Epithelial cell of proximal tubule (primary cell): ENCODE results near the gene TMEM239. TPM values are rescaled to one million over a fixed set of nuclear protein-coding genes. Genes with fewer than 3 reads are reported as not detected.
"Not testable (repeated sequence)": the region's sequence is repeated elsewhere in the genome, so short reads cannot be mapped to it uniquely, and the experiment has no call there.

Source experiments
- DNase-seq: peaks from one replicate; pipeline ENCODE4 v3.0.0-alpha.2; 2011; ENCODE audit warnings: low read depth
- H3K4me3 ChIP-seq: 2 replicates; pipeline ENCODE4 v1.5.1; 2011; ENCODE audit warnings: low read depth, mild to moderate bottlenecking, low read length
- CTCF ChIP-seq: conservative IDR thresholded peaks from 2 replicates; pipeline ENCODE4 v1.5.1; 2012; ENCODE audit warnings: low read depth, mild to moderate bottlenecking, low read length
- total RNA-seq: library from RNA; depleted of rRNA; stranded (reverse); fragments of >200 nt; gene quantifications from 2 replicates; pipeline ENCODE4 v1.2.3, GENCODE V29; 2015

Gene TMEM239
- total RNA-seq, 1 donor from 2014 or later = not detected

GRCh38 chr20:2820896-2821869, 5.0 kb downstream of the TMEM239 start:
- TF ChIP-seq CTCF = no peak
- no peak for DNase-seq

GRCh38 chr20:2822073-2822472, 5.9 kb downstream of the TMEM239 start:
- no peak for TF ChIP-seq CTCF
- no peak overlapping the region for H3K4me3 ChIP-seq
- no peak for DNase-seq

More at GRCh38 chr20:2820896-2821869, 5.0 kb downstream of the TMEM239 start:
- no peak overlapping the region for H3K4me3 ChIP-seq

GRCh38 chr20:2825761-2826160, 9.6 kb downstream of the TMEM239 start:
- no peak overlapping the region for H3K4me3 ChIP-seq
- TF ChIP-seq CTCF = no peak
- no peak for DNase-seq

GRCh38 chr20:2826655-2827054, 10.5 kb downstream of the TMEM239 start:
- no peak for TF ChIP-seq CTCF
- no peak overlapping the region for H3K4me3 ChIP-seq
- DNase-seq = no peak

GRCh38 chr20:2829376-2829775, 13.2 kb downstream of the TMEM239 start:
- no peak overlapping the region for H3K4me3 ChIP-seq
- no peak for DNase-seq
- no peak for TF ChIP-seq CTCF

- DNase-seq, H3K4me3 ChIP-seq: not testable (repeated sequence)
These were observed 15.0 kb downstream of the TMEM239 start for GRCh38 chr20:2831206-2831605.

GRCh38 chr20:2833761-2834160, 17.6 kb downstream of the TMEM239 start:
- no peak for TF ChIP-seq CTCF
- no peak for DNase-seq
- no peak overlapping the region for H3K4me3 ChIP-seq
